ENCODE results near the gene HOXB5.

The HOXB5 gene

DNA sequence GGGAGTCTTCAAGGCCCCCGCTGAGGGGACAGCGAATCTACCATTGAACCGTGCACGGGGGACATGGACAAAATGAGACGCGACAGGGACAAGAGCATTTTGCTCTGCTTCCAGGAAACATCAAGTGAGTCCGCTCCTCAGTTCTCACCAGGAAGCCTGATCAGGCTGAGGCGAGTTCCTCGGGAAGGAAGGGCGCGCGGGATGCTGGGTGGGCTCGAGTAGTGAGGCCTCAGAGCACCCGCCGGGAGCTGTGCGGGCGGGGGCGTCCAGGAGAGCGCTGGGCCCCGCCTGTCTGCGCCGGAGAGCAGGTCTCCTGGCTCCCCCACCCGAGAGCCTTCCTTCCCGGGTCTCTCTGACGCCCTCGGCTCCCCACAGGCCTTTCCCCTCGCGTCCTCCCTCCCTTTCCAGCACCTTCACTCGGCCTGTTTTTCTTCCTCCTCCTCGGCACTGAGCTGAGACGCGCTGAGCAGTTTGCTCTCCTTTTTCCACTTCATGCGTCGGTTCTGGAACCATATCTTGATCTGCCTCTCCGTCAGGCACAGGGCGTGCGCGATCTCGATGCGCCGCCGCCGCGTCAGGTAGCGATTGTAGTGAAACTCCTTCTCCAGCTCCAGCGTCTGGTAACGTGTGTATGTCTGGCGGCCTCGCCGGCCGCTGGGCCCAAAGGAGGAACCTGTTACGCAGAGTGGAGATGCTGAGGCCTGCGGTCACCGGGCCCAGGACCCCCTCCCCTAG, 2.6 kb upstream of the HOXB5 start (continued):
- TF ChIP-seq ZNF596 (tag by site-specific recombination; IDR thresholded peaks at IDR 0.05) (peak; percentile 74), ZFP69B (tag by site-specific recombination; IDR thresholded peaks at IDR 0.05) (peak; percentile 77), ZNF423 (tag by site-specific recombination; IDR thresholded peaks at IDR 0.05) (peak; percentile 65; the same call in 1 of the 2 replicates), ZNF19 (tag by site-specific recombination; IDR thresholded peaks at IDR 0.05; ENCODE audit: low read depth) (no peak), ZNF510 (tag by site-specific recombination; IDR thresholded peaks at IDR 0.05; ENCODE audit: insufficient replicate concordance) (no peak), ZBTB8A (tag by site-specific recombination; IDR thresholded peaks at IDR 0.05) (peak; percentile 79), ZBTB17 (tag by site-specific recombination; IDR thresholded peaks at IDR 0.05) (peak; percentile 46; the same call in 1 of the 2 replicates), ZNF76 (tag by site-specific recombination; IDR thresholded peaks at IDR 0.05; ENCODE audit: borderline replicate concordance, low read depth) (peak; percentile 68; the same call in 1 of the 2 replicates), ZNF335 (tag by site-specific recombination; conservative IDR thresholded peaks at IDR 0.05) (0 out of 2 replicates have a peak, but pooled peaks have one; percentile 9), GLIS2 (tag by site-specific recombination; IDR thresholded peaks at IDR 0.05) (no peak; the same call in 1 of the 2 replicates), KLF7 (tag by site-specific recombination; IDR thresholded peaks at IDR 0.05; ENCODE audit: borderline replicate concordance) (no peak), ZNF664 (tag by site-specific recombination; IDR thresholded peaks at IDR 0.05) (no peak), ZEB2 (tag by site-specific recombination; IDR thresholded peaks at IDR 0.05) (0 out of 2 replicates have a peak, but pooled peaks have one; percentile 3), ZNF791 (tag by site-specific recombination; IDR thresholded peaks at IDR 0.05) (no peak), ZFHX2 (tag by site-specific recombination; conservative IDR thresholded peaks at IDR 0.05) (0 out of 2 replicates have a peak, but pooled peaks have one; percentile 11), KLF10 (tag by site-specific recombination; IDR thresholded peaks at IDR 0.05) (no peak), ZNF514 (tag by site-specific recombination; IDR thresholded peaks at IDR 0.05) (no peak)
- TF ChIP-seq, protein P1, sequence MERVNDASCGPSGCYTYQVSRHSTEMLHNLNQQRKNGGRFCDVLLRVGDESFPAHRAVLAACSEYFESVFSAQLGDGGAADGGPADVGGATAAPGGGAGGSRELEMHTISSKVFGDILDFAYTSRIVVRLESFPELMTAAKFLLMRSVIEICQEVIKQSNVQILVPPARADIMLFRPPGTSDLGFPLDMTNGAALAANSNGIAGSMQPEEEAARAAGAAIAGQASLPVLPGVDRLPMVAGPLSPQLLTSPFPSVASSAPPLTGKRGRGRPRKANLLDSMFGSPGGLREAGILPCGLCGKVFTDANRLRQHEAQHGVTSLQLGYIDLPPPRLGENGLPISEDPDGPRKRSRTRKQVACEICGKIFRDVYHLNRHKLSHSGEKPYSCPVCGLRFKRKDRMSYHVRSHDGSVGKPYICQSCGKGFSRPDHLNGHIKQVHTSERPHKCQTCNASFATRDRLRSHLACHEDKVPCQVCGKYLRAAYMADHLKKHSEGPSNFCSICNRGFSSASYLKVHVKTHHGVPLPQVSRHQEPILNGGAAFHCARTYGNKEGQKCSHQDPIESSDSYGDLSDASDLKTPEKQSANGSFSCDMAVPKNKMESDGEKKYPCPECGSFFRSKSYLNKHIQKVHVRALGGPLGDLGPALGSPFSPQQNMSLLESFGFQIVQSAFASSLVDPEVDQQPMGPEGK (tag by site-specific recombination; IDR thresholded peaks at IDR 0.05) = peak; percentile 47
- TF ChIP-seq, protein P2, sequence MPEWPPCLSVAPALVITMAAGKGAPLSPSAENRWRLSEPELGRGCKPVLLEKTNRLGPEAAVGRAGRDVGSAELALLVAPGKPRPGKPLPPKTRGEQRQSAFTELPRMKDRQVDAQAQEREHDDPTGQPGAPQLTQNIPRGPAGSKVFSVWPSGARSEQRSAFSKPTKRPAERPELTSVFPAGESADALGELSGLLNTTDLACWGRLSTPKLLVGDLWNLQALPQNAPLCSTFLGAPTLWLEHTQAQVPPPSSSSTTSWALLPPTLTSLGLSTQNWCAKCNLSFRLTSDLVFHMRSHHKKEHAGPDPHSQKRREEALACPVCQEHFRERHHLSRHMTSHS (tag by site-specific recombination; IDR thresholded peaks at IDR 0.05) = no peak
- TF ChIP-seq, protein P3, sequence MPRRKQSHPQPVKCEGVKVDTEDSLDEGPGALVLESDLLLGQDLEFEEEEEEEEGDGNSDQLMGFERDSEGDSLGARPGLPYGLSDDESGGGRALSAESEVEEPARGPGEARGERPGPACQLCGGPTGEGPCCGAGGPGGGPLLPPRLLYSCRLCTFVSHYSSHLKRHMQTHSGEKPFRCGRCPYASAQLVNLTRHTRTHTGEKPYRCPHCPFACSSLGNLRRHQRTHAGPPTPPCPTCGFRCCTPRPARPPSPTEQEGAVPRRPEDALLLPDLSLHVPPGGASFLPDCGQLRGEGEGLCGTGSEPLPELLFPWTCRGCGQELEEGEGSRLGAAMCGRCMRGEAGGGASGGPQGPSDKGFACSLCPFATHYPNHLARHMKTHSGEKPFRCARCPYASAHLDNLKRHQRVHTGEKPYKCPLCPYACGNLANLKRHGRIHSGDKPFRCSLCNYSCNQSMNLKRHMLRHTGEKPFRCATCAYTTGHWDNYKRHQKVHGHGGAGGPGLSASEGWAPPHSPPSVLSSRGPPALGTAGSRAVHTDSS (tag by site-specific recombination; IDR thresholded peaks at IDR 0.05) = 0 out of 2 replicates have a peak, but pooled peaks have one; percentile 12
- TF ChIP-seq, protein P4, sequence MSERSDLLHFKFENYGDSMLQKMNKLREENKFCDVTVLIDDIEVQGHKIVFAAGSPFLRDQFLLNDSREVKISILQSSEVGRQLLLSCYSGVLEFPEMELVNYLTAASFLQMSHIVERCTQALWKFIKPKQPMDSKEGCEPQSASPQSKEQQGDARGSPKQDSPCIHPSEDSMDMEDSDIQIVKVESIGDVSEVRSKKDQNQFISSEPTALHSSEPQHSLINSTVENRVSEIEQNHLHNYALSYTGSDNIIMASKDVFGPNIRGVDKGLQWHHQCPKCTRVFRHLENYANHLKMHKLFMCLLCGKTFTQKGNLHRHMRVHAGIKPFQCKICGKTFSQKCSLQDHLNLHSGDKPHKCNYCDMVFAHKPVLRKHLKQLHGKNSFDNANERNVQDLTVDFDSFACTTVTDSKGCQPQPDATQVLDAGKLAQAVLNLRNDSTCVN (tag by site-specific recombination; optimal IDR thresholded peaks at IDR 0.05) = peak; percentile 78
- TF ChIP-seq, protein P5, sequence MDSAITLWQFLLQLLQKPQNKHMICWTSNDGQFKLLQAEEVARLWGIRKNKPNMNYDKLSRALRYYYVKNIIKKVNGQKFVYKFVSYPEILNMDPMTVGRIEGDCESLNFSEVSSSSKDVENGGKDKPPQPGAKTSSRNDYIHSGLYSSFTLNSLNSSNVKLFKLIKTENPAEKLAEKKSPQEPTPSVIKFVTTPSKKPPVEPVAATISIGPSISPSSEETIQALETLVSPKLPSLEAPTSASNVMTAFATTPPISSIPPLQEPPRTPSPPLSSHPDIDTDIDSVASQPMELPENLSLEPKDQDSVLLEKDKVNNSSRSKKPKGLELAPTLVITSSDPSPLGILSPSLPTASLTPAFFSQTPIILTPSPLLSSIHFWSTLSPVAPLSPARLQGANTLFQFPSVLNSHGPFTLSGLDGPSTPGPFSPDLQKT (IDR thresholded peaks at IDR 0.05; ENCODE audit: borderline replicate concordance, low read depth, low read length) = no peak
- TF ChIP-seq, protein P6, sequence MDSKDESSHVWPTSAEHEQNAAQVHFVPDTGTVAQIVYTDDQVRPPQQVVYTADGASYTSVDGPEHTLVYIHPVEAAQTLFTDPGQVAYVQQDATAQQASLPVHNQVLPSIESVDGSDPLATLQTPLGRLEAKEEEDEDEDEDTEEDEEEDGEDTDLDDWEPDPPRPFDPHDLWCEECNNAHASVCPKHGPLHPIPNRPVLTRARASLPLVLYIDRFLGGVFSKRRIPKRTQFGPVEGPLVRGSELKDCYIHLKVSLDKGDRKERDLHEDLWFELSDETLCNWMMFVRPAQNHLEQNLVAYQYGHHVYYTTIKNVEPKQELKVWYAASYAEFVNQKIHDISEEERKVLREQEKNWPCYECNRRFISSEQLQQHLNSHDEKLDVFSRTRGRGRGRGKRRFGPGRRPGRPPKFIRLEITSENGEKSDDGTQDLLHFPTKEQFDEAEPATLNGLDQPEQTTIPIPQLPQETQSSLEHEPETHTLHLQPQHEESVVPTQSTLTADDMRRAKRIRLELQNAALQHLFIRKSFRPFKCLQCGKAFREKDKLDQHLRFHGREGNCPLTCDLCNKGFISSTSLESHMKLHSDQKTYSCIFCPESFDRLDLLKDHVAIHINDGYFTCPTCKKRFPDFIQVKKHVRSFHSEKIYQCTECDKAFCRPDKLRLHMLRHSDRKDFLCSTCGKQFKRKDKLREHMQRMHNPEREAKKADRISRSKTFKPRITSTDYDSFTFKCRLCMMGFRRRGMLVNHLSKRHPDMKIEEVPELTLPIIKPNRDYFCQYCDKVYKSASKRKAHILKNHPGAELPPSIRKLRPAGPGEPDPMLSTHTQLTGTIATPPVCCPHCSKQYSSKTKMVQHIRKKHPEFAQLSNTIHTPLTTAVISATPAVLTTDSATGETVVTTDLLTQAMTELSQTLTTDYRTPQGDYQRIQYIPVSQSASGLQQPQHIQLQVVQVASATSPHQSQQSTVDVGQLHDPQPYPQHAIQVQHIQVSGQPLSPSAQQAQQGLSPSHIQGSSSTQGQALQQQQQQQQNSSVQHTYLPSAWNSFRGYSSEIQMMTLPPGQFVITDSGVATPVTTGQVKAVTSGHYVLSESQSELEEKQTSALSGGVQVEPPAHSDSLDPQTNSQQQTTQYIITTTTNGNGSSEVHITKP (tag by site-specific recombination; IDR thresholded peaks at IDR 0.05) = 0 out of 2 replicates have a peak, but pooled peaks have one; percentile 14
- TF ChIP-seq, protein P7, sequence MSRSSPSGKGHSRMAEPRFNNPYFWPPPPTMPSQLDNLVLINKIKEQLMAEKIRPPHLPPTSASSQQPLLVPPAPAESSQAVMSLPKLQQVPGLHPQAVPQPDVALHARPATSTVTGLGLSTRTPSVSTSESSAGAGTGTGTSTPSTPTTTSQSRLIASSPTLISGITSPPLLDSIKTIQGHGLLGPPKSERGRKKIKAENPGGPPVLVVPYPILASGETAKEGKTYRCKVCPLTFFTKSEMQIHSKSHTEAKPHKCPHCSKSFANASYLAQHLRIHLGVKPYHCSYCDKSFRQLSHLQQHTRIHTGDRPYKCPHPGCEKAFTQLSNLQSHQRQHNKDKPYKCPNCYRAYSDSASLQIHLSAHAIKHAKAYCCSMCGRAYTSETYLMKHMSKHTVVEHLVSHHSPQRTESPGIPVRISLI (tag by site-specific recombination; IDR thresholded peaks at IDR 0.05) = no peak
